GM12872 (cell line): ENCODE data around the gene C10orf105.

ENCODE experiments used
- TF ChIP-seq, protein P1 (sequence below): IDR thresholded peaks from 3 replicates; pipeline ENCODE4 v1.5.1; 2011; ENCODE audit warnings: low read depth, mild to moderate bottlenecking, low read length, moderate library complexity; ENCODE audit not compliant: insufficient read depth

C10orf105 gene

DNA sequence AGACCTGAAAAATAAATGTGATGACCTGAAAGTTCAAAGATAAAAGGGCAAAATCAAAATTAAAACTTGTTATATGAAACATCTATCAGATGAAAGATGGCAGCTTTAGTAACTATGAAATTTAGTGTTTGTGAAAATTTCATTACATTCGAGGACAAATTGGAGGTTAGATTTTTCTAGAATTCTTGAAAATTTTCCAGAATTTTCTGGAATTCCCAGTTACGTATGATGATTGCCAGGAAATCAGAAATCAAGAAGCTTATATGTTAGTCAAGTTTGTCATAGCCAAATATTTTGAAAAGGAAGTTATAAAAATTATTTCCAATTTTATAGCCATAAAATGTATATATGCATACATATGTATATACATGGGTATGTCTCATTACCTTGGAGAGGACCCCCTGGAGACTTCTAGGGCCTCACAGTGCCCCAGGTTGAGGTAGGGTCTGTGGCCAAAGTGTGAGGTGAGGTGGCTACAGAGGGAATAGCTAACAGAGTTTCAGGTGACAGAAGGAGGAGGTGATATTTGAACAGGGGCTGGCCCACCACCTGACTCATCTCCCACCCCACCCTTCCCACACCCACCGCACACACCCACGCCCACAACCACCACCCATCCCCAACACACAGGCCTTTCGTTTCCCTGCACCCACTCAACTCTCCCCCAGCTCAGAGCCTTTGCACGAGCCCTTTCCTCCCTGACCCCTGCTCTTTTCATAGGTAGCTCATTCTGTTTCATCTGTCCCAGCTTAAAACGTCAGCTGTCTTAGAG, 21.5 kb downstream of the C10orf105 start:
- TF ChIP-seq, protein P1, sequence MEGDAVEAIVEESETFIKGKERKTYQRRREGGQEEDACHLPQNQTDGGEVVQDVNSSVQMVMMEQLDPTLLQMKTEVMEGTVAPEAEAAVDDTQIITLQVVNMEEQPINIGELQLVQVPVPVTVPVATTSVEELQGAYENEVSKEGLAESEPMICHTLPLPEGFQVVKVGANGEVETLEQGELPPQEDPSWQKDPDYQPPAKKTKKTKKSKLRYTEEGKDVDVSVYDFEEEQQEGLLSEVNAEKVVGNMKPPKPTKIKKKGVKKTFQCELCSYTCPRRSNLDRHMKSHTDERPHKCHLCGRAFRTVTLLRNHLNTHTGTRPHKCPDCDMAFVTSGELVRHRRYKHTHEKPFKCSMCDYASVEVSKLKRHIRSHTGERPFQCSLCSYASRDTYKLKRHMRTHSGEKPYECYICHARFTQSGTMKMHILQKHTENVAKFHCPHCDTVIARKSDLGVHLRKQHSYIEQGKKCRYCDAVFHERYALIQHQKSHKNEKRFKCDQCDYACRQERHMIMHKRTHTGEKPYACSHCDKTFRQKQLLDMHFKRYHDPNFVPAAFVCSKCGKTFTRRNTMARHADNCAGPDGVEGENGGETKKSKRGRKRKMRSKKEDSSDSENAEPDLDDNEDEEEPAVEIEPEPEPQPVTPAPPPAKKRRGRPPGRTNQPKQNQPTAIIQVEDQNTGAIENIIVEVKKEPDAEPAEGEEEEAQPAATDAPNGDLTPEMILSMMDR, result no peak

DNA sequence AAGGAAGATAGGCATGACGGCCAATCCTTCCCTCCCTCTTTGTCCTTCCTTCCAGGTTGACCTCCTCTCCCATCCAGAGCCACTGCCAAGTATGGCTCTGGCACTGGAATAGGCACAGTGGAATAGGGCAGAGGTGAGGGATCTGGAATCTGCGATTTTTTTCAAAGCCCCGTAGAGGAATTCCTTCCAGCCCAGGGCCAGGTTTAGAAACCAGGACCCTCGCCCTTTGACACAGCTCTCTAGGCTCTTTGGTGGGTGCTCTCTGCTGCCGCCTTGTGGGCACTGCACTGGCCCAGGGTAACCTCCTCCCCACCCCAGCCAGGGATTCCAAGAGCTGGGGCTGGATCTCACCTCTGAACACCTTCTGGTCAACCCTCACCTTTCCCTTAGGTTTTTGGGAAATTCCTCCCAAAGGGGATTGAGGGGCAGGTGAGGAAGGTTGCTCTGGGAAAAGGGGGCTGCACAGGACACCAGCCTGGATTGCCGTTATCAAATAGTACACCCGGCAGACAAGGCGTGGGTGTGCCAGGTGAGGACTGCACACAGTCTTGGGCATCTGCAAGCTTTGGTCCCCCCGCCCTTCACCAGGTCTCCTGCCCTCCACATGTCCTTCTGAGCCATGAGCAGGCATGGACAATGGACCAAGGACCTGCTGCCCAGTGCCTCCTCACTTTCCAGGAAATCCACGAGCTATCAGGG, 22.8 kb downstream of the C10orf105 start:
- TF ChIP-seq, protein P1, result peak; percentile 99

DNA sequence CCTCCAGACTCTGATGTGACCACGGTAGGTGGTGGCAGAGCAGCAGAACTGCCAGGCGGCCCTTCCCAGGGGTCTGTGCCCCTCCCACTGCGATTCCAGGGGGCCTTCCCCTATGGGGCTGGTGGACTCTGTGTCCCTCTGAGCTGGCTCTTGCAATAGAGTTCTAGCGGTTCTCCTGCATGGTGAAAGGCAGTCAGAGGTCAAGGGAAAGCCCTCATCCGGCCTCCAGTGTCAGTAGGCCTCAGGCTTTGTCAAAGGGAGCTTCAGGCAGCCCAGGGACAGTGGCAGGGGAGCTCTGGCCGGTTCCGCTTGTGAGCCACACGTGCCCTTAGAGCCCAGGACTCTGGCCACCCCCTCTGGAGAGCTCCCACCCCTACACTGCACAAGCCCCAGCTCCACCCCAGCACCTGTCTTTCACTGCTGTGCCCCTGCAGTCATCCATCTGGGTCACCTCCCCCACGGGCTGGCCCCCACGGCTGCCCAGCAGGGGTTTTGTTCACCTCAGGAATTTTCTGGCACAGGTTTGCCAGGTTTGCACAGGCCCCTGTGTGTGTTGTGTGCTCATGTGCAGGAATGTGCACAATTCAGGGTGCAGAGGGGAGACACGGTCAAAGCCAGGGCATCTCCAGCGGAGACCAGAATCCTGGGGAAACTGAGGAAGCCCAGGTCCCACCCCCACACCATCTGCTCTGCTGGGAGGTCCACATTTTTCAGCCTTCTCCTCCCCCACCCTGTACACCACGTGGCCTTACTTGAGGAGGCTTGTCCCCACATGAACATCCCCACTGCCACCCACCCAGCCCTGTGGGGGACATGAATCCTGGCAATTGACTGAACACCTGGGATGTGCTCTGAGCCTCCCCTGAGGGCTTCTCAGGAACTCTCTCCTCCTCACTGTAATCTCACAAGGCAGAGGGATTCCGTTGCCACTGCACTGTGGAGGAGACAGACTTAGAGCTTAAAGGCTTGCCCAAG, 23.8 kb downstream of the C10orf105 start:
- TF ChIP-seq, protein P1, result no peak

DNA sequence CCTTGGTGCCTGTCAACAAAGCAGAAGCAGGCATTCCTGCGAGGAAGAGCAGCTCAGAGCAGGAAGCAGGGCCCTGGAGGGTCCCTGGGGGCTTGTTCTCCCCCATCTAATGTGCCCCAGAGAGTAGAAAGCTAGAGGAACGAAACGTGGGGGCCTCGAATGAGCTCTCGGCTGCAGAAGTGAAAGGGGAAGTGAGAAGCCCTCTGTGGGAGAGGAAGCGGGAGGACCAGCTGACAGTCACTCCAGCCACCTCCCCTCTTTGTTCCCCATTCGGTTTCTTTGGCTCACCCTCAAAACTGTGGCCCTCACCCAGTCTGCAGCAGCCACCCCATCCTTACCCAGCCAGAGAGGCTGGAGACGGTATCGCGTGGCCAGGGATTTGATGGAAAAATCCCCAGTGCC, 25.0 kb downstream of the C10orf105 start:
- TF ChIP-seq, protein P1, result no peak

DNA sequence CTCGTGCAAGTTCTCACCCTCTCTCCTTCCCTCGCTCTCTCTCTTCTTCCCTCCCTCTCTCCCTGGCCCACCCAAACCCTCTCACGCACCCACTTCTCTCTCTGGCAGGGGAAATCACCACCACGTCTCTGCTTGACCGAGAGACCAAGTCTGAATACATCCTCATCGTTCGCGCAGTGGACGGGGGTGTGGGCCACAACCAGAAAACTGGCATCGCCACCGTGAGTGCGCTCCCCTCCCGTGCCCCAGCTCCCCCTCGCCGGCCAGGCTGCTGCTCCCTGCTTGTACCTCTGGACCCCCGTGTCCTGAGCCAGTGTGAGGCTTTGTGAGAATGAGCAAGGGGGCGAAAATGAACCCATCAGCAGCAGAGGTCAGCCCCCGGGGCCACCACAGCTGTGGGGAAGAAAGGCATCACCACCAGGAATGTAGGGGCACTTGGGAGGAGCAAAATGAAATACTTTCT, 25.5 kb downstream of the C10orf105 start:
- TF ChIP-seq, protein P1, result no peak

DNA sequence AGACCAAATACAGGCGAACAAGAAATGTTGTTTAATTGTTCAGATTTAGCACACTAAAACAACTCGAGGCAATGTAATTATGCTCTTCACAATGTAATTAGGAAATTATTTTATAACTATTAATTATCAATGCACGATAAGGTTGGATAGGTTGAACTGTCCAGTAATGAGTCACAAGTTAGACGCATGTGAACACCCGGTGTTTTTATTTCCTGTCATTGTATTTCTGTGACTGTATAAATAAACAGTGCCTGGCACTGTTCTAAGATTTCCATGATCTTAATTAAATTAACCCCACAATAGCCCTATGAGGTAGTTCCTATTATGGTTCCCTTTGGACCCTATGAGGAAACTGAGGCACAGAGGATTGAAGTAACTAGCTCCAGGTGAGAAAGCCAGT, 26.2 kb downstream of the C10orf105 start:
- TF ChIP-seq, protein P1, result no peak
